Measurements from ENCODE around the gene GORASP2.

GRCh38 chr2:170917219-170917913, 11.7 kb upstream of the GORASP2 start:
- no peak for TF ChIP-seq EZH2 (IDR thresholded peaks at IDR 0.05)
- no peak for TF ChIP-seq POLR2AphosphoS5 (IDR thresholded peaks at IDR 0.05; ENCODE audit: borderline replicate concordance, low read depth, low read length)
